Body of pancreas (tissue), 4 donors: Measurements from ENCODE around the gene THAP2. TPM values are rescaled to one million over a fixed set of nuclear protein-coding genes. Genes with fewer than 3 reads are reported as not detected.
A peak's percentile ranks its signal among the peaks of the same experiment; 100 is the strongest.

Source experiments
- ATAC-seq: fragments of 150-250 bp; one replicate; pipeline ENCODE4 v1.9.1; 2016
- DNase-seq, 4 donors: peaks; one replicate each; pipeline ENCODE4 v3.0.0-alpha.2; 2019
- H3K27ac ChIP-seq, 4 donors: fragments of 200-600 bp; sonication (generic); 1 replicate in 3 of 4; 2 replicates in 1 of 4; pipeline versions ENCODE4 v1.5.1 to v1.6.1; 2016 to 2019; ENCODE audit warnings: mild to moderate bottlenecking in 1 of 4, mixed read lengths in 1 of 4, moderate library complexity in 1 of 4
- H3K27me3 ChIP-seq, 2 donors: fragments of 200-600 bp; sonication (generic); one replicate each; pipeline ENCODE4 v1.6.0; 2016; ENCODE audit warnings: mild to moderate bottlenecking in 1 of 2
- H3K36me3 ChIP-seq, 2 donors: fragments of 200-600 bp; sonication (generic); replicated peaks in 1 of 2; 2 replicates each; pipeline ENCODE4 v1.5.1; 2016; ENCODE audit warnings: low read depth in 2 of 2; ENCODE audit not compliant: insufficient read depth in 1 of 2
- H3K4me1 ChIP-seq: fragments of 200-600 bp; sonication (generic); one replicate; pipeline ENCODE4 v1.6.0; 2016
- H3K4me3 ChIP-seq, 2 donors: fragments of 200-600 bp; sonication (generic); 1 replicate in 1 of 2; 2 replicates in 1 of 2; pipeline ENCODE4 v1.5.1; 2016 to 2019
- H3K9me3 ChIP-seq, 3 donors: fragments of 200-600 bp; sonication (generic); 1 replicate in 2 of 3; 2 replicates in 1 of 3; pipeline ENCODE4 v1.5.1; 2016
- CTCF ChIP-seq, 7 experiments: fragments of 450-650 bp in 4 of 7; fragments of 200-600 bp in 3 of 7; sonication (generic) in 3 of 7; IDR thresholded peaks; one replicate each; pipeline ENCODE4 v1.5.1; 2016 to 2019; ENCODE audit warnings: antibody characterized with exemption in 7 of 7
- POLR2A ChIP-seq, 3 donors: fragments of 450-650 bp; IDR thresholded peaks; one replicate each; pipeline ENCODE4 v1.6.1; 2016; ENCODE audit warnings: antibody characterized with exemption in 3 of 3, mild to moderate bottlenecking in 2 of 3
- WGBS, 2 donors: methylation state at CpG; one replicate each; pipeline ENCODE4 v1.1.5; 2017; 5-methylcytosine and 5-hydroxymethylcytosine counted together
- intact Hi-C: fragments of 100-400 bp; cut with DNase I; formaldehyde crosslinking; loops from one replicate; pipeline ENCODE4 v1.15.1; 2023
- total RNA-seq, 2 donors: library from RNA; depleted of rRNA; stranded (reverse); fragments of >200 nt; gene quantifications; one replicate each; pipeline ENCODE4 v1.1.0, GENCODE V29; 2016

The THAP2 gene
- 10 to 100 TPM in 1 of 2 donors, under 1 TPM in 1; 0.99 to 15.0 TPM for total RNA-seq

GRCh38 chr12:71663561-71664410, at the start of gene THAP2, which contains the start of gene ZFC3H1:
THAP2 (plus strand) TSS chr12:71664301; CDS start chr12:71664510, 209 bp downstream.
ZFC3H1 (minus strand) TSS chr12:71663848; CDS start chr12:71663610, 238 bp downstream.
- peak within 1 kb of the TSS; percentile 93 to 98 (median 95) for H3K27ac ChIP-seq
- TF ChIP-seq POLR2A (IDR thresholded peaks at IDR 0.05), result peak; percentile 90 to 99 (median 98)
- peak in 5 of 7 experiments; percentile 7 to 44 (median 28) for TF ChIP-seq CTCF (IDR thresholded peaks at IDR 0.05)
- peak; percentile 95 for ATAC-seq
- peaks cover 22% of the 10 kb centered on the region for H3K4me1 ChIP-seq
- peak within 1 kb of the TSS; percentile 64 to 76 for H3K4me3 ChIP-seq
- H3K9me3 ChIP-seq, result no peaks in the 10 kb centered on the region
- peak; percentile 92 to 99 (median 95) for DNase-seq
- H3K27me3 ChIP-seq, result no peaks in the 10 kb centered on the region
- 0% methylated on average over 37 to 56 of the region's 57 CpGs for WGBS, 2 donors
- H3K36me3 ChIP-seq, result peaks cover 0 to 5% of the 10 kb centered on the region in 2 donors
- intact Hi-C loops, result no loop called here

- H3K27me3 ChIP-seq, result no peaks in the 10 kb centered on the region
- peaks cover 7% of the 10 kb centered on the region for H3K4me1 ChIP-seq
- H3K9me3 ChIP-seq, result no peaks in the 10 kb centered on the region
- H3K4me3 ChIP-seq, result no peak overlapping the region
- peaks cover 0 to 44% of the 10 kb centered on the region in 2 donors for H3K36me3 ChIP-seq
- intact Hi-C loops, result no loop called here
- DNase-seq, result no peak
- TF ChIP-seq POLR2A (IDR thresholded peaks at IDR 0.05) (no peak), CTCF (IDR thresholded peaks at IDR 0.05) (no peak)
- WGBS, 2 donors, result 100% methylated on average over 1 of the region's 1 CpG
- H3K27ac ChIP-seq, result no peak overlapping the region
- no peak for ATAC-seq
Observed at GRCh38 chr12:71621938-71622337, 42.2 kb upstream of the THAP2 start.

- no peak for ATAC-seq
- no peak overlapping the region for H3K4me3 ChIP-seq
- no peak overlapping the region for H3K27ac ChIP-seq
- H3K9me3 ChIP-seq, result no peaks in the 10 kb centered on the region
- H3K36me3 ChIP-seq, result peaks cover 0 to 44% of the 10 kb centered on the region in 2 donors
- no peaks in the 10 kb centered on the region for H3K27me3 ChIP-seq
- DNase-seq, result no peak
- TF ChIP-seq POLR2A (IDR thresholded peaks at IDR 0.05) (no peak), CTCF (IDR thresholded peaks at IDR 0.05) (no peak)
- intact Hi-C loops, result no loop called here
- 92 to 100% methylated on average over 2 of the region's 2 CpGs for WGBS, 2 donors
- H3K4me1 ChIP-seq, result peaks cover 7% of the 10 kb centered on the region
Observed at GRCh38 chr12:71625476-71625875, 38.6 kb upstream of the THAP2 start.

- TF ChIP-seq POLR2A (IDR thresholded peaks at IDR 0.05) (no peak), CTCF (IDR thresholded peaks at IDR 0.05) (no peak)
- no peak for DNase-seq
- no peak for ATAC-seq
- intact Hi-C loops, result no loop called here
- Histone ChIP-seq H3K27ac (no peak overlapping the region), H3K9me3 (no peaks in the 10 kb centered on the region), H3K4me1 (peaks cover 7% of the 10 kb centered on the region), H3K4me3 (no peak overlapping the region), H3K27me3 (no peaks in the 10 kb centered on the region), H3K36me3 (peaks cover 0 to 45% of the 10 kb centered on the region in 2 donors)
- 19 to 36% methylated on average over 5 of the region's 5 CpGs for WGBS, 2 donors
Observed at GRCh38 chr12:71626098-71626497, 38.0 kb upstream of the THAP2 start.
